Muscle of arm (tissue), 12 donors: ENCODE measurements around the gene COL6A1. TPM values are rescaled to one million over a fixed set of nuclear protein-coding genes. Genes with fewer than 3 reads are reported as not detected.

ENCODE experiments used
- DNase-seq: peaks from one replicate; pipeline ENCODE4 v3.0.0-alpha.2; 2013
- polyA plus RNA-seq, 12 donors: library from polyadenylated mRNA; unstranded; fragments of 120-200 nt; gene quantifications; one replicate each; pipeline ENCODE4 v1.2.1, GENCODE V29; 2013; ENCODE audit not compliant: insufficient read length in 12 of 12

COL6A1 gene
- polyA plus RNA-seq, 12 donors: 314 to 756 (median 433) TPM

DNA sequence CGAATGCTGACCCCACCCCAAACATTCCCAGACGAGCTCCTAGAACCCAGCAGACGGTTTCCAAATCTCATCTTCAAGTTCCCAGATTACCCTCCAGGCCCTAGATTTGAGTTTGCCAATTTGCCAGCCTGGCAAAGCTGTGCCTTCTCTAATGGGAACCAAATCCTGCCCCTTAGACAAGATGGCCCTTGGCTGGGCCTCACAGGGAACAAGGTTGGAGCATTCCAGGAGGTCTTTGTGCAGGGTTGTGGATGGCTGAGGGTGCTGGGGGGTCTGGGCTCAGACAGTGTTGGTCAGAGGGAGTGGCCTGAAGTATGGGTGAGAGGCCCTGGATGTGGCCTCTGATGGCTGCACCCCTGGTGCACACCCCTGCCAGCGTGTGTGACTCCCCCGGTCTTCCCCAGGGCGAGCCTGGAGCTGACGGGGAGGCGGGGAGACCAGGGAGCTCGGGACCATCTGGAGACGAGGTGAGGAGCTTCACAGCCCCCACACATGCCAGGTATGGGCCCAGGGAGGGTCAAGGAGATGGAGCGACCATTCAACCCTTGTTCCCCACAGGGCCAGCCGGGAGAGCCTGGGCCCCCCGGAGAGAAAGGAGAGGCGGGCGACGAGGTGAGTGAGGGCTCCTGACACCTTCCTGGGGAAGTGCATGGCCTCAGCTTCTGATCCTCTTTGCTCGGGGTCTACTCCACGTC, 10.2 kb downstream of the COL6A1 start:
- no peak for DNase-seq

DNA sequence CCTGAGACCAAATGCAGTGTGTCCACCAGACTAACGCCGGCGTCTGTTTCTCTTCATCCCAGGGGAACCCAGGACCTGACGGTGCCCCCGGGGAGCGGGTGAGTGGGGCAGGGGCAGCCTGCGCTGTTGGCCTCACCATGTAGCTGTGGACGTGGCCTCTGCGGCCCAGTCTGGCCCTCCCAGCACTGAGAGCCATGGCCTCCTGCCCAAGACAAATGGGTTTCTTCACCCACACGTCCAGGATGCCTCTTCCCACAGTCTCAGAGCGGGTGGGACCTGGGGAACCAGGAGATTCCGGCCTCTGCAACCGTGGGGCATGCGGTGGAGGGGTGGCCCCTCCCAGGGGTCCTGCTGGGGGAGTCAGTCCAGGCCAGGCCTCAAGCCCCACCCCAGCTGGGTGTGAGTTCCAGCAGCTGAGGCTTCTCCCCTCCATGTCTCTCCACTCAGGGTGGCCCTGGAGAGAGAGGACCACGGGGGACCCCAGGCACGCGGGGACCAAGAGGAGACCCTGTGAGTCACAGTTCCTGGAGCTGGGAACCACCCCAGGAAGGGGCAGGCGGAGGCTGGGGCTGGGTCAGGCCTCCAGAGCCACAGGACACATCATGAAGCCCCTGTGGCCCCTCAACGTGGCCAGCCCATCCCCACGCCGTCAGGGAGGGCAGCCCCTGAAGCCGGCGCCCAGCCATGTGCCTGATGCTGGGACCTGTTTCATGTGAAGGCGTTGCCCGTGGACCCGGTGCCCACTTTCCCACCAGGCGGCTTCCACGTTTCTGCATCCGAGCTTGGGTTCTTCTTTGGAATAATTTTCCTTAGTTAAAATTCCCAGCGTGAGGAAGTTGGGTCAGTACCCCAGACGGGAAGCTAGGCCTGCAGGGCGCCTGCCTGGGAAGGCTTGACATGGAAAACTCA, 11.0 kb downstream of the COL6A1 start:
- DNase-seq: no peak

- DNase-seq: no peak
Observed at GRCh38 chr21:45993210-45994085, 11.9 kb downstream of the COL6A1 start.

DNA sequence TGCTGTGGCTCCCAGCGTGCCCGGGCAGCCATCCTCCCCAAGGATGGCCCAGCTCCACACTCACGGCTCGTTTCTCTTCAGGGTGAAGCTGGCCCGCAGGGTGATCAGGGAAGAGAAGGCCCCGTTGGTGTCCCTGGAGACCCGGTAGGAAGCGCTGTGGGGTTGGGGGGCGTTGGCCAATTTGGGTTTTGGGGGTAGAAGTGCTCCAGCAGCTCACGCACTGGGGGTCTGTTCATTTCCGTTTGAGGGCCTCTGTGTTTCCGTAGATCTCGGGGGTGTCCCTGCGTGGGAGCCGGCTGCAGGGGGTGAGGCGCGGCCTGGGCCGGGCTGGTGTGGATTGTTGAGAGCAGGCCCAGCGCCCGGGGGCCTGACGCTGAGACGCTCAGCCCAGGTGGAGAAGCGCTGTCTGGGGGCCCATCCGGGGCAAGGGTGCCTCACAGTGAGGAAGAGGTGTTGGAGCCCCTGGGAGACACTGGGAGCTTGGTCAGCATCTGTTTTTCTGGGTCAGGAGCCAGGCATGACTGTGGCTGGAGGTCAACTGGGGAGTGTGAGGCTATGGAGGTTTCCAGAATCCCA, 12.6 kb downstream of the COL6A1 start:
- no peak for DNase-seq

GRCh38 chr21:45994759-45995685, 13.5 kb downstream of the COL6A1 start:
- no peak for DNase-seq

DNA sequence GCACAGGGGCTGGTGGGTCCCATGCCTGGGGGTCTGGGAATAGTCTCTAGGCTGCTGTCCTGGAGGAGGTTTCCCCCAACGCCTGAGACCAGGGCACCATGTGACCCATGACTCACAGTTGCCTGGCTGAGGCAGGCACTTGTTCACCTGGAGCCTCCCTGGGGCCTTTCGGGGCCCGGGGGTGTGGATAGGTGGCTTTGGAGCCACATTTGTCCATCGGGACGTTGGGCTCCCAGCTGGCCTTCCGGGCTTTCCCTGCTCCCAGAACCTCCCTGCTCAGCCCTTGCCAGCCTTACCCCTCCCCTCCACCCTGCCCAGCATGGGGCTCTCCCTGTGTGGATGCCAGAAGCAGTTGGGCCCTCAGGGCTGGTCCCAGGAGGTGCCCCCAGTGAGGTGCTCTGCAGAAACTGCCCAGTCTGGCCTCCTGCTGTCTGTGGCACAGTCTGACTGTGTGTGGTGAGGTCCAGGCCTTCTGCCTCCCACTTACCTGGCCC, 14.2 kb downstream of the COL6A1 start:
- no peak for DNase-seq

- DNase-seq: no peak
Observed at GRCh38 chr21:45996311-45997204, 15.0 kb downstream of the COL6A1 start.

DNA sequence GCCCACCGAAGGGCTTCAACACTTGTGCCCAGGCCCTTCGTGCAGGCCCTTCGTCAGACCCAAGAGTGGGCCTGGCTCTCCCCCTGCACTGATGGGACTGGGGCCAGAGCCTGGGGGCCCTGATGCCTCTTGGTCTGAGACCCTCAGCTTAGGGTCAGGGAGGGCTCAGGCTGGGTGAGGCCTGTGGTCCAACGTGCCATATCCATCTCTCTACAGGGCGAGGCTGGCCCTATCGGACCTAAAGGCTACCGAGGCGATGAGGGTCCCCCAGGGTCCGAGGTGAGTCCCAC, 15.6 kb downstream of the COL6A1 start:
- no peak for DNase-seq

GRCh38 chr21:45997495-45998275, 16.1 kb downstream of the COL6A1 start:
- no peak for DNase-seq

DNA sequence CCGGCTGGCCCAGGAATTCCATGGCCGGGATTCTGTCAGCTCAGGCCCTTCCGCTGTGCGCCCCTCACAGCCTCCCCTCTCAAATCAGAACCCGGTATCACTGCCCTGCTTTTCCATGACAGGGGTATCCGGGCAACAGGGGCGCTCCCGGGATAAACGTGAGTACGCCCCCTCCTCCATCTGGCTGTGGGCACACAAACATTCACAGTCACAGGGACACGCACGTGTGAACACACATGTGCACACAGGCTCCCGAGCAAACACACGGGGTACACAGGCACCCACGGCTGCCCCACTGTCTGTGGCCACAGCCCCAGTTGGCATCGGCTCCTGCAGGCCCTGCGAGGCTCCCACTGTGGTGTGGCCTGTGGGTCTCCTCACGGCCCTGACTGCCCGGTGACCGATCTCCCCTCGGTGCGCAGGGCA, 16.7 kb downstream of the COL6A1 start:
- no peak for DNase-seq

DNA sequence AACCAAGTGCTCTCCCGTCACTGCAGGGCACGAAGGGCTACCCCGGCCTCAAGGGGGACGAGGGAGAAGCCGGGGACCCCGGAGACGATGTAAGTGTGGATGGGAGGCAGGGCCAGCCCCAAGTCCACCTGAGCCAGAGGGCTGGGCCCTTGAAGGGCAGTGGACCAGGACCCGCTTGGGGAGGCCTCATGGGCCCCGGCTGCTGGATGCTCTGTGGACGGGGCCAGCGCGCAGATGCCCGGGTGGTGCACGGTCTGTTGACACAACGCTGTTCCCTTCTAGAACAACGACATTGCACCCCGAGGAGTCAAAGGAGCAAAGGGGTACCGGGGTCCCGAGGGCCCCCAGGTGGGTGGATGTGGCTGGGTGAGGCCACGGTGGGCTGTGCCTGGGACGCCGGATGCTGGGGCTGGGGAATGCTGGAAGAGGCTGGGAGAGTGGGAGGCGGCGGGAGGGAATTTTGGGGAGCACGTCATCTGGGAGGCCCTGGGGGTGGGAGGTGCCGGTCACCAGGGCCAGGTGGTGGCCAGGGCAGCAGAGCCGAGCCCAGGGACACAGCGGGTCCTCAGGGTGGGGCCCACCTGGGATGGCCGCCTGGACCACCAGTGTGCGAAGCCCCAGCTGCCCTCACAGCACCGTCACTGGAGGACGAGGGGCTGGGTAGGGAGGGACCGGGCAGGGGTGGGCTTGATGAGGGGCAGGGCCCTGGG, 17.5 kb downstream of the COL6A1 start:
- no peak for DNase-seq

DNA sequence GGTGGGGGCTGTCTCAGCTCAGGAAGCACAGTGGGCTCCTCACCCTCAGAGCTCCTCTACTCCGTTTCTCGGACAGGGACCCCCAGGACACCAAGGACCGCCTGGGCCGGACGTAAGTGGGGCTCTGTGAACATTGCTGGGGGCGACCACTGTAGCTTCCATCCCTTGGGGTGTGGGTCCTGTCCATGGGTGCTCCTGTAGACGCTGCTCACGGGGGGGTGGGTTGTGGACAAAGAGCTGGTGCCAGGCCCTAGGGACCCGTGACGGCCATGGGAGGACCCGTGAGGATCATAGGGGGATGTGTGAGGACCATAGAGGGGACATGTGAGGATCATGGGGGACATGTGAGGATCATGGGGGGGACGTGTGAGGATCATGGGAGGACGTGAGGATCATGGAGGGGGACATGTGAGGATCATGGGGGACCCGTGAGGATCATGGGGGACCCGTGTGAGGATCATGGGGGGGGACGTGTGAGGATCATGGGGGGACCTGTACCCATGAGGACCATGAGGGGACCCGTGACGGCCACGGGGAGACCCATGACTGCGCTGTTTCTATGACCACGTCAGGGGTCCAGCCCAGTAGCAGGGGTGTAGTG, 18.1 kb downstream of the COL6A1 start:
- DNase-seq: no peak

- no peak for DNase-seq
Observed at GRCh38 chr21:46000182-46000730, 18.7 kb downstream of the COL6A1 start.

- no peak for DNase-seq
Observed at GRCh38 chr21:46000731-46001641, 19.4 kb downstream of the COL6A1 start.

DNA sequence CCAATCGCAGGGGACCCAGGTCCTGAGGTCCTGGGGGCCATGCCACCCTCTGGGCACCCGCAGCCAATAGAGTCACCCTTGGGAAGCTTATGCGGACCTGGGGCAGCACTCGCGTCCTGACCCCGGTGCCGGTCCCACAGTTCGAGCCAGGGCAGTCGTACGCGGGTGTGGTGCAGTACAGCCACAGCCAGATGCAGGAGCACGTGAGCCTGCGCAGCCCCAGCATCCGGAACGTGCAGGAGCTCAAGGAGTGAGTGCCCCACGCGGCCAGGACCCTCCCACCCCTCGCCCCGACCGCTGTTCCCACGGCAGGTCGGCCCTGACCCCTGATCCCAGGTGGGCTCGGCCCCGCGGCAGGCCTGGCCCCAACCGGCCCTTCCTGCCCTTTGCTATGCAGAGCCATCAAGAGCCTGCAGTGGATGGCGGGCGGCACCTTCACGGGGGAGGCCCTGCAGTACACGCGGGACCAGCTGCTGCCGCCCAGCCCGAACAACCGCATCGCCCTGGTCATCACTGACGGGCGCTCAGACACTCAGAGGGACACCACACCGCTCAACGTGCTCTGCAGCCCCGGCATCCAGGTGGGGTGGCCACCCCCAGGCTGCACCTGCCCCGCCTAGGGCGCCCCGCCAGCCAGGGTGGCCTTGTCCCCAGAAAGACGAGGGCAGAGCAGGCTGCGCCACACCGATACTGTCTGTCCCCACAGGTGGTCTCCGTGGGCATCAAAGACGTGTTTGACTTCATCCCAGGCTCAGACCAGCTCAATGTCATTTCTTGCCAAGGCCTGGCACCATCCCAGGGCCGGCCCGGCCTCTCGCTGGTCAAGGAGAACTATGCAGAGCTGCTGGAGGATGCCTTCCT, 20.5 kb downstream of the COL6A1 start:
- DNase-seq: no peak
